Erythroblast (primary cell): ENCODE measurements around the gene RIPPLY3.

ENCODE experiments used
- GATA1 ChIP-seq: IDR thresholded peaks from 2 replicates; pipeline ENCODE4 v1.6.1; 2011; ENCODE audit warnings: low read depth, mild to moderate bottlenecking, control low read depth, low read length, moderate library complexity
- POLR2A ChIP-seq: IDR thresholded peaks from 2 replicates; pipeline ENCODE4 v1.6.1; 2011; ENCODE audit warnings: mild to moderate bottlenecking, low read length

DNA sequence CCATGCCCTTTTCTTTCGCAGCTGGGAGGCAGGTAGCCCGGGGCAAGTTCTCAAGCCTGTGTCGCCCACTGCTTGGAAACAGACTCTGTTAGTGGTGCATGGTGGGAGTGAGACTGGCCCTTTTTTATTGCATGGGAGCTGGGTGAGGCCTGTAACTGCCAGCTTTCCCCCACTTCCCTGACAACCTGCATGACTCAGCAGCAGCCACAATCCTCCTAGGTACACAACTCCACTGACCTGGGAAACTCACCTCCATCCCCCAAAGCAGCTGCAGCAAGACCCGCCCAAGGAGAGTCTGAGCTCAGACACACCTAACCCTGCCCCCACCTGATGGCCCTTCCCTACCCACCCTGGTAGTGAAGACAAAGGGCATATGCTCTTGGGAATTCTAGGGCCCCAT is 40.6 kb downstream of the RIPPLY3 start:
- TF ChIP-seq POLR2A (no peak), GATA1 (no peak)
